ENCODE data around the gene ZC2HC1C.

DNA sequence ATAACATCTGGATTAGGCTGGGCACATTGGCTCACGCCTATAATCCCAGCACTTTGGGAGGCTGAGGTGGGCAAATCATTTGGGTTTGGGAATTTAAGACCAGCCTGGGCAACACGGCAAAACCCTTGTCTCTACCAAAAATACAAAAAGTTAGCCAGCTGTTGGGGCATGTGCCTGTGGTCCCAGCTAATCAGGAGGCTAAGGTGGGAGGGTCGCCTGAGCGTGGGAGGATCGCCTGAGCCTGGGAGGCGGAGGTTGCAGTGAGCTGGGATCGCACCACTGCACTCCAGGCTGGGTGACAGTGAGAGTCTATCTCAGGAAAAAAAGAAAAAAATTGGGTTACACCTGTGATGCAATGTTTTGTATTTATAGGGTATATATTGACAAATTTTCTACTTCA, 52.1 kb downstream of the ZC2HC1C start:
- no peak for TF ChIP-seq YY1 (IDR thresholded peaks at IDR 0.05; ENCODE audit: insufficient read depth, insufficient read length)
- no peak for TF ChIP-seq ZNF274 (IDR thresholded peaks at IDR 0.05; ENCODE audit: low read depth, low read length)
- TF ChIP-seq SUZ12 (IDR thresholded peaks at IDR 0.05; ENCODE audit: extremely low read depth, insufficient read depth, insufficient read length), result no peak

All from NT2/D1 (cell line).